Amniotic epithelial cell (primary cell): Measurements from ENCODE around the gene GNLY.

Experiments
- DNase-seq: peaks from one replicate; pipeline ENCODE4 v3.0.0-alpha.2; 2010; ENCODE audit warnings: low read depth

GNLY gene

GRCh38 chr2:85744741-85745601 lies 50.8 kb downstream of the GNLY start:
- peak; percentile 85 for DNase-seq

- no peak for DNase-seq
Measured at GRCh38 chr2:85745619-85746018, 51.5 kb downstream of the GNLY start.

GRCh38 chr2:85746321-85747004 lies 52.3 kb downstream of the GNLY start:
- DNase-seq = no peak

- no peak for DNase-seq
Measured at GRCh38 chr2:85747441-85747840, 53.3 kb downstream of the GNLY start.

- no peak for DNase-seq
Measured at GRCh38 chr2:85748039-85748734, 54.0 kb downstream of the GNLY start.
